ENCODE results near the gene TMEM82.
A peak's percentile ranks its signal among the peaks of the same experiment; 100 is the strongest.

Gene TMEM82

DNA sequence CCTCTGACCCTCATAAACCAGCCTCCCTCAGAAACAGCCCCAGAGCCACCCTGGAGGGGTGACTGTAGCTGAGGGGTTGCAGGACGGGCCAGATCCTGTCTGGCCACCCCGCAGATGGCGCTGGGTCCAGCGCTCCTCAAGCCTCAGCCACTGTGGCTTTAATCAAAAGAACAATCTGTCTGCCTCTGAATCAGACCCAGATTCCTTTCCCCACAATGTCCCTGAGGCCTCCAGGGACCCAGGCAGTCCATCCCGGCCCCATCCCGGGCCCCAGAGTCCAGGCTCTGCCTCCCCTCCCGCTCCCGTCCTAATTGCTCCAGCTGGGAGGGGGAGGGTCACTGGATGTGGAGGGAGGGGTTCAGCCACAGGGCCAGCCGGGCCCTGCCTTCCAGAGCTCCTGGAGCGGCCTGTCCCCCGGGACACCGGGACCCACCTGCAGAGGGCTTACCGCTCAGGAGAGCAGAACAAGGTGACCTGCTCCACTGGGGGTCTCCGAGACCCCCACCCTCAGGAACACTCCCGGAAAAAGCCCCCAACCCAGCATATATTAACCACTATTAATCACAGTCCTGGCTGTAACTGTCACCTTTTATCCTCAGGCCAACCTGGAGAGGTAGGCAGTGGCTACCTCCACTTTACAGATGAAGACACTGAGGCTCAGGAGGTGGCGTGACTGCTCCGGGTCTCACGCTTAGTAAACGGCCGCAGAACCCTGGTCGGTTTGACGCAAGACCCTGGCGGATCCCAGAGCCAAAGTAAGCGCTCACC, 15.5 kb downstream of the TMEM82 start:
- peak; percentile 43 for DNase-seq

- no peak for DNase-seq
Observed at GRCh38 chr1:15758343-15758931, 16.1 kb downstream of the TMEM82 start, which contains the start of gene FBLIM1. FBLIM1 (plus strand) TSS chr1:15758795; CDS start chr1:15764984, 6,189 bp downstream.

DNA sequence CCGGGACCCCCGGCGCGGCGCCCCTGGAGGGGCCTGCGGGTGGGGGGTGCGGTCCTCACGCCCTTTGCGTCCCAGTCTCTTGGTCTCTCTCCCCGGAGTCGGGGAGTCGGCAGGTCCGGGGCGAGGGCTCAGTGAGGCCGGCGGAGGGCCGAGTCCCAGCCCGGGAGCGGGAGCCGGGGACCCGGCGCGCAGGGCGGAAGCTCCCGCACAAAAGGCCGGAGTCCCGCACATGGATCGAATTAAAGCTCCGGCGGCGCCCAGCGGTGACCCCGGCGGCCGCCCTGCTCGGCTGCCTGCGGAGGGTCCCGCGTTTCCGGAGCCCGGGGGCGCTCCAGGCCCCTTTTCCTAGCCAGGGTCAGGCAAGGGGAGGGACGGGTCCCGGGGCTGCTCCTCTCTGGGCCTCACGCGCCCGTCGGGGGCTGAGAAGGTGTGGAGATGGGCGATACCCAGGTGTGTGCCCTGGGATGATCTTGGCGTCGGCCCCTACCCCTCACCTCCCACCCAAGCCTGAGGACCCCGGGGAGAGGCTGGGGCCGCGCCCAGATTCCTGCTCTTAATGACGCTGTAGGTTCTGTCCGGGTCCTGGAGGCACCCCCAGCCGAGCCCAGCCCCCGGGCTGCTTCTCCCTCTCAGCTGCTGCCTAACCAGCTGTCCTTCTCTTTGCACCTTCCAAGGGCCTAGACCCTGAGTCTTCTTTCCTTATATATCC, 16.8 kb downstream of the TMEM82 start:
- DNase-seq = peak; percentile 36

DNA sequence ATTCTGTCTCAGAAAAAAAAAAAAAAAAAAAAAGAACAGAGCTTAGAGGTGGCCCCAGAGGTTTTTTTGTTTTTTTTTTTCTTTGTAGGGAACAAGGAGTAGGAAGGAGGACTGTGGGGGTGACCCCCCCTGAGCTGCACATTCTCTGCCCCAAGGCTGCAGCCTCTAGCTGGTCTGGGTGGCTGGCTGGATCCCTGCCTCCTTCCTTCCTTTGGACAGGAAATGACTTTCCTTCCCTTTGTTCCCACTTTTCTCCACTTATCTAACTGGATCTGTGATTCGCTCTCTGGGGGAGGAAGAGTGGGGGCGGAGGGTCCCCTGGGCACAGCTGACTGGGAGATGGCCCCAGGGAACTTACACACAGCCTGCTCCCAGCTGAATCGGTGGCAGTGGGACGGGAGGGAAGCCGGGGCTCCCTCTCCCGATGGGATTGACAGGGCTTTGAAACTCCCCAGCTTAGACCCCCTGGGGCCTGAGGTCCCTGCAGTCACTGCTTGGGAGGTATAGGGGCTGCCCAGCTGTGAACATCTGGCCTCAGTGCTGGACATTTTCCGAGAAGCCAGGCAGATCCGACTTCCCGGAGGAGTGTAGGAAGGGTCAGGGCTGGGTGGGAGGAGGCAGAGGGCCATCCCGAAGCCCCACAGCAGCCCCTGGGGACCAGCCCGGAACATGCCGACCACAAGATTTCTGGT, 18.4 kb downstream of the TMEM82 start:
- DNase-seq = peak; percentile 90

- no peak for DNase-seq
Observed at GRCh38 chr1:15761366-15762128, 19.2 kb downstream of the TMEM82 start.

- peak; percentile 50 for DNase-seq
Observed at GRCh38 chr1:15762546-15762945, 20.2 kb downstream of the TMEM82 start.

GRCh38 chr1:15764269-15764764, 22.0 kb downstream of the TMEM82 start:
- DNase-seq = no peak

DNA sequence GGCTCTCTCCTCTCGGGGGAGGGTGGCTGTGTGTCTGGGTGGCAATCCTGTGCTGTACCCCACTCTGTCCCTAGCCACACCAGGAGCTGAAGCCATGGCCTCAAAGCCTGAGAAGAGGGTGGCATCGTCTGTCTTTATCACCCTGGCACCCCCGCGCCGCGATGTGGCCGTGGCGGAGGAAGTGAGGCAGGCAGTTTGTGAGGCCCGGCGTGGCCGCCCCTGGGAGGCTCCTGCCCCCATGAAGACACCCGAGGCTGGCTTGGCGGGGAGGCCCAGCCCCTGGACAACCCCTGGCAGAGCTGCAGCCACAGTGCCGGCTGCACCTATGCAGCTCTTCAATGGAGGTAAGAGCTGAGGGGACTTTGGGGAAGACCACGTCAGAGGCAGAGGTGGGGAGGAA, 22.6 kb downstream of the TMEM82 start:
- no peak for DNase-seq

- DNase-seq = no peak
Observed at GRCh38 chr1:15765495-15766194, 23.3 kb downstream of the TMEM82 start.

DNA sequence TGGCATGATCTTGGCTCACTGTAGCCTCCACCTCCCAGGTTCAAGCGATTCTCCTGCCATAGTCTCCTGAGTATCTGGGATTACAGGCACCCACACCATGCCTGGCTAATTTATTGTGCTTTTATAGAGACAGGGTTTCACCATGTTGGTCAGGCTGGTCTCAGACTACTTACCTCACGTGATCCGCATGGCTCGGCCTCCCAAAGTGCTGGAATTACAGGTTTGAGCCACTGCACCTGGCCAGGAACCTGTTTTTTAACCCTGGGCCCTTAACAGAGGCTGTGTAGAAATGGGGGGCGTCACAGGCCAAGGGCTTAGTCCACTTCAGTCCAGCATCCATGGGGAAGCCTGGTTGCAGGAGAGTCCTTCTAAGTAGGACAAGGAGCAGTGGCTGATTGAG, 25.6 kb downstream of the TMEM82 start:
- DNase-seq = no peak

GRCh38 chr1:15768388-15768787, 26.1 kb downstream of the TMEM82 start:
- no peak for DNase-seq

GRCh38 chr1:15770313-15770962, 28.1 kb downstream of the TMEM82 start:
- no peak for DNase-seq

- DNase-seq = no peak
Observed at GRCh38 chr1:15771836-15772515, 29.7 kb downstream of the TMEM82 start.

DNA sequence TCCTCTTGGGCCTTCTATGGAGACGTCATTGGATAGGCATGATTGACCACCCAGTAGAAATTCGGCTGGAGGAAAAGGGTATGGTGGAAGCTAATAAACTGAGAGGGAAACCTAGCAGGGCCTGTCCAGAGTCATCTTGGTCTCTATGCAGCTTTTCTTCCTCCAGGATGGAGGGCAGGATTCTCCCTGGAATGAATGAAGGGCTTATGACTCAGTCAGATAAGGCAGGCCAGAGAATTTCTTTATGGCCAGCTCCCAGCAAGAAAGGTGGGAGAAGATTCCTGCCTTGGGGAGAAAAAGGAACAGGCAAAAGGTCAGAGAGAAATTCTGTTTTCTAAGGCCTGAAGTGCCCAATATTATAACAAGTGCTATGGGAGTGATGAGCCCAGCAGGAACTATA, 33.4 kb downstream of the TMEM82 start:
- DNase-seq = no peak

DNA sequence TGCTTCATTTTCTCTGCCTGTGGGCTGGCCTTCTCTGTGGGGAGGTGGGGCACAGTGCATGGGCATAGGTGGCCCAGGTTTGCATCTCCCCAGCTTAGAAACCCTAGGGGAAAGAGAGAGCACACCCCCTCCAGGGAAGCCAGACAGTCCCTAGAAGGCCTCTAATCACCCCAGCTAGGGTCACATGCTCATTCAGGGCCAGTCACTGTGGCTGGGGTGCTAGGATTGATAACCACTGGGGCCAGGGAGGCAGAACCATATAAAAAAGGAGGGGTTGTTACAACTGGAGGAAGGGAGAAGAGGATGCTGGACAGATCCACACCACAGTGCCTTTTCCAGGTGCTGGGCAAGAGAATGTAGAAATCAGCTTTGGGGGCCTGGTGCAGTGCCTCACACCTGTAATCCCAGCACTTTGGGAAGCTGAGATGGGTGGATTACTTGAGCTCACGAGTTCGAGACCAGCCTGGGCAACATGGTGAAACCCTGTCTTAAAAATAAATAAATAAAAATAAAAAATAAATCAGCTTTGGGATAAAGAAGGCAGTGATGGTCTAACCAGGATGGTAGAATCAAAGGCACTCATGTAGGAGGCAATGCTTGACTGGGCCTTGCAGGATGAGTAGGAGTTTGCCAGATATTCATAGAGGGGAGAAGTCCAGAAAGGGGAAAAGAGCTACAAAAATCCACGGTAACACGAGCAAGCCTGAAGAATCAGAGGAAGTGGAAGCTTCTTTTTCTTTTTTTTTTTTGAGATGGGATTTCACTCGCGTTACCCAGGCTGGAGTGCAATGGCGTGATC, 35.8 kb downstream of the TMEM82 start:
- no peak for DNase-seq

- no peak for DNase-seq
Observed at GRCh38 chr1:15785683-15786082, 43.4 kb downstream of the TMEM82 start.

DNA sequence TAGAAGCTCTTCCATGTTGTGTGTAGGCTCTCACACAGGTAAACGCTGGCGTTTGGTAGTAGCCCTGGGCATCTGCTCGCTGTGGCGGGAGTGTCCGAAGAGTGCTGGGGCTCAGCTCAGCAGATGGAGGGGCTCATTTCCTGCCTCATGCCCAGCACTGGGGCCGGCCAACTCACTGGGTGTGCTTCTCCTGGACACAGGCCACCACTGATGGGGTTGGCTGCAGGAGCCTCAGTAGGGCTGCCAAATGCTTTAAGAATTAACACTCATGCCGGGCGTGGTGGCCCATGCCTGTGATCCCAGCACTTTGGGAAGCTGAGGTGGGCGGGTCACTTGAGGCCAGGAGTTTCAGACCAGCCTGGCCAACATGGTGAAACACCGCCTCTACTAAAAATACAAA, 44.3 kb downstream of the TMEM82 start:
- peak; percentile 56 for DNase-seq

- peak; percentile 74 for DNase-seq
Observed at GRCh38 chr1:15788624-15789301, 46.5 kb downstream of the TMEM82 start.

GRCh38 chr1:15796086-15796462, 53.8 kb downstream of the TMEM82 start:
- no peak for DNase-seq
